HG03175 (cell line): ENCODE results near the gene COL4A1.

Experiments
- ATAC-seq: cut with Tn5 transposase; IDR thresholded peaks from one replicate; pipeline ENCODE4 v1.9.1; 2021; ENCODE audit warnings: mild to moderate bottlenecking, moderate library complexity; ENCODE audit not compliant: unreplicated experiment

Gene COL4A1

GRCh38 chr13:110179116-110179856 is 127.7 kb downstream of the COL4A1 start:
- ATAC-seq, result no peak

GRCh38 chr13:110177790-110178189 is 129.2 kb downstream of the COL4A1 start:
- ATAC-seq, result no peak

- no peak for ATAC-seq
These were observed 130.5 kb downstream of the COL4A1 start for GRCh38 chr13:110176431-110176830.

GRCh38 chr13:110173247-110173818 is 133.6 kb downstream of the COL4A1 start:
- no peak for ATAC-seq

GRCh38 chr13:110170882-110171281 is 136.1 kb downstream of the COL4A1 start:
- ATAC-seq, result no peak

GRCh38 chr13:110170020-110170790 is 136.8 kb downstream of the COL4A1 start:
- ATAC-seq, result no peak

GRCh38 chr13:110168999-110169933 is 137.7 kb downstream of the COL4A1 start:
- ATAC-seq, result no peak

- ATAC-seq, result no peak
These were observed 140.4 kb downstream of the COL4A1 start for GRCh38 chr13:110166598-110166997.

GRCh38 chr13:110164706-110165105 is 142.3 kb downstream of the COL4A1 start:
- no peak for ATAC-seq

GRCh38 chr13:110162866-110163658 is 143.9 kb downstream of the COL4A1 start:
- ATAC-seq, result no peak

- ATAC-seq, result no peak
These were observed 144.9 kb downstream of the COL4A1 start for GRCh38 chr13:110162053-110162452.

- no peak for ATAC-seq
These were observed 145.7 kb downstream of the COL4A1 start for GRCh38 chr13:110161112-110161882.

- no peak for ATAC-seq
These were observed 148.7 kb downstream of the COL4A1 start for GRCh38 chr13:110158226-110158625.

GRCh38 chr13:110157718-110158117 is 149.2 kb downstream of the COL4A1 start:
- ATAC-seq, result no peak

- no peak for ATAC-seq
These were observed 150.5 kb downstream of the COL4A1 start for GRCh38 chr13:110156301-110157049.

- ATAC-seq, result no peak
These were observed 151.9 kb downstream of the COL4A1 start for GRCh38 chr13:110155072-110155471.

GRCh38 chr13:110154410-110154933 is 152.5 kb downstream of the COL4A1 start:
- ATAC-seq, result no peak

- ATAC-seq, result no peak
These were observed 154.6 kb downstream of the COL4A1 start for GRCh38 chr13:110152351-110152750.
